H1 (cell line): Measurements from ENCODE around the gene RXFP1. TPM values are rescaled to one million over a fixed set of nuclear protein-coding genes. Genes with fewer than 3 reads are reported as not detected.

ENCODE experiments used
- EP300 ChIP-seq, 2 experiments: IDR thresholded peaks; 1 replicate in 1 of 2; 2 replicates in 1 of 2; pipeline ENCODE4 v1.6.1; 2011 to 2012; ENCODE audit warnings: low read depth in 2 of 2, low read length in 2 of 2, mild to moderate bottlenecking in 2 of 2, borderline replicate concordance in 1 of 2, inconsistent platforms in 1 of 2, moderate library complexity in 1 of 2
- HDAC6 ChIP-seq: IDR thresholded peaks from one replicate; pipeline ENCODE4 v1.7.1; 2012; ENCODE audit warnings: low read depth, mild to moderate bottlenecking, inconsistent platforms, low read length, moderate library complexity
- RAD21 ChIP-seq, 2 experiments: IDR thresholded peaks in 1 of 2; conservative IDR thresholded peaks in 1 of 2; 2 replicates each; pipeline ENCODE4 v1.6.1; 2011; ENCODE audit warnings: low read depth in 2 of 2, low read length in 2 of 2, improper control_type of control experiment in 1 of 2, inconsistent platforms in 1 of 2, mild to moderate bottlenecking in 1 of 2, moderate library complexity in 1 of 2
- polyA plus RNA-seq, 7 experiments: library from polyadenylated mRNA; depleted of rRNA in 3 of 7; stranded (reverse) in 5 of 7; unstranded in 2 of 7; fragments of >200 nt in 5 of 7; fragments of 200-250 nt in 2 of 7; gene quantifications; 1 replicate in 5 of 7; 2 replicates in 1 of 7; 4 replicates in 1 of 7; pipeline versions ENCODE4 v1.2.1 to v1.2.3, GENCODE V29; 2011 to 2013; ENCODE audit warnings: missing spikeins in 2 of 7, mixed read lengths in 2 of 7
- total RNA-seq: library from RNA; stranded (reverse); fragmentation: NEBNext Ultra II Directional; extraction: Animal tissue kit (Norgen Biotek cat#: 25700); gene quantifications from 2 replicates; pipeline ENCODE4 v1.2.1, GENCODE V29; 2021

The RXFP1 gene
- total and polyA plus RNA-seq, 2 of the 8 experiments (the other 6 are each of a cell fraction or from before 2014, with no cell fraction given): 0.14 to 0.56 TPM

- TF ChIP-seq RAD21 (IDR thresholded peaks at IDR 0.05 in 1 of 2, conservative IDR thresholded peaks at IDR 0.05 in 1 of 2; ENCODE audit: low read depth in 2 of 2, low read length in 2 of 2) (no peak), HDAC6 (no peak), EP300 (IDR thresholded peaks at IDR 0.05; ENCODE audit: borderline replicate concordance in 1 of 2, low read depth in 2 of 2, low read length in 2 of 2) (no peak)
- TF ChIP-seq, all 59 proteins: peak for 0
These were observed 38.6 kb downstream of the RXFP1 start (continued) for GRCh38 chr4:158560284-158560683.
